ENCODE data around the gene NTRK2. TPM values are rescaled to one million over a fixed set of nuclear protein-coding genes. Genes with fewer than 3 reads are reported as not detected.

Gene NTRK2
- total and polyA plus RNA-seq, 4 experiments from 2014 or later: 0.11 to 0.18 (median 0.12) TPM; not detected in 1

GRCh38 chr9:84670138-84671041 lies 861 bp downstream of the NTRK2 start:
- Histone ChIP-seq H3K9me3 (ENCODE audit: control insufficient read depth in 1 of 2, low read length in 2 of 2) (no peaks in the 10 kb centered on the region), H3K36me3 (ENCODE audit: insufficient read depth, low read length) (no peaks in the 10 kb centered on the region), H3K27ac (ENCODE audit: low read depth, low read length) (no peak overlapping the region), H3K4me1 (ENCODE audit: insufficient read depth, low read length) (peaks cover 22% of the 10 kb centered on the region), H3K27me3 (ENCODE audit: insufficient read depth, low read length) (peaks cover 4% of the 10 kb centered on the region), H3K4me3 (ENCODE audit: low read length in 2 of 2) (no peak overlapping the region)
- ChIA-PET CTCF (ENCODE audit: partially characterized antibody) (no interaction called here), POLR2A (ENCODE audit: partially characterized antibody) (no interaction called here)
- Mint-ChIP-seq H3K36me3 (no peaks in the 10 kb centered on the region), H3K27ac (no peak overlapping the region), H3K27me3 (peaks cover 26 to 39% of the 10 kb centered on the region in 2 donors), H3K4me1 (peaks cover 6 to 28% (median 14%) of the 10 kb centered on the region in 4 donors), H3K9me3 (peaks cover 0 to 6% (median 2%) of the 10 kb centered on the region in 8 donors), H3K4me3 (peak overlapping the region in 6 of 8 donors; percentile 19 to 67 (median 36))
- intact Hi-C loops (cut with micrococcal nuclease): no loop called here
- peak in 1 of 5 donors; percentile 27 for DNase-seq

GRCh38 chr9:84671586-84672521 lies 2.3 kb downstream of the NTRK2 start:
- no peak overlapping the region for H3K27ac ChIP-seq (ENCODE audit: low read depth, low read length)
- no peak overlapping the region for H3K27ac Mint-ChIP-seq
- H3K4me3 Mint-ChIP-seq: peak overlapping the region in 1 of 8 donors; percentile 58
- H3K9me3 ChIP-seq (ENCODE audit: control insufficient read depth in 1 of 2, low read length in 2 of 2): no peaks in the 10 kb centered on the region
- CTCF ChIA-PET (ENCODE audit: partially characterized antibody): no interaction called here
- DNase-seq: no peak
- peaks cover 22% of the 10 kb centered on the region for H3K4me1 ChIP-seq (ENCODE audit: insufficient read depth, low read length)
- POLR2A ChIA-PET (ENCODE audit: partially characterized antibody): no interaction called here
- H3K36me3 ChIP-seq (ENCODE audit: insufficient read depth, low read length): no peaks in the 10 kb centered on the region
- peaks cover 6 to 26% (median 14%) of the 10 kb centered on the region in 4 donors for H3K4me1 Mint-ChIP-seq
- intact Hi-C loops (cut with micrococcal nuclease): no loop called here
- H3K27me3 Mint-ChIP-seq: peaks cover 23 to 30% of the 10 kb centered on the region in 2 donors
- peaks cover 4% of the 10 kb centered on the region for H3K27me3 ChIP-seq (ENCODE audit: insufficient read depth, low read length)
- H3K36me3 Mint-ChIP-seq: no peaks in the 10 kb centered on the region
- peaks cover 0 to 1% (median 0%) of the 10 kb centered on the region in 8 donors for H3K9me3 Mint-ChIP-seq
- no peak overlapping the region for H3K4me3 ChIP-seq (ENCODE audit: low read length in 2 of 2)

GRCh38 chr9:84673806-84674205 lies 4.3 kb downstream of the NTRK2 start:
- Histone ChIP-seq H3K9me3 (ENCODE audit: control insufficient read depth in 1 of 2, low read length in 2 of 2) (no peaks in the 10 kb centered on the region), H3K27ac (ENCODE audit: low read depth, low read length) (no peak overlapping the region), H3K4me3 (ENCODE audit: low read length in 2 of 2) (no peak overlapping the region), H3K27me3 (ENCODE audit: insufficient read depth, low read length) (peaks cover 4% of the 10 kb centered on the region), H3K36me3 (ENCODE audit: insufficient read depth, low read length) (no peaks in the 10 kb centered on the region), H3K4me1 (ENCODE audit: insufficient read depth, low read length) (peaks cover 9% of the 10 kb centered on the region)
- POLR2A ChIA-PET (ENCODE audit: partially characterized antibody): no interaction called here
- no peaks in the 10 kb centered on the region for H3K36me3 Mint-ChIP-seq
- CTCF ChIA-PET (ENCODE audit: partially characterized antibody): no interaction called here
- H3K27me3 Mint-ChIP-seq: peaks cover 14 to 23% of the 10 kb centered on the region in 2 donors
- H3K4me3 Mint-ChIP-seq: no peak overlapping the region
- H3K27ac Mint-ChIP-seq: no peak overlapping the region
- intact Hi-C loops (cut with micrococcal nuclease): no loop called here
- H3K4me1 Mint-ChIP-seq: peaks cover 0 to 15% (median 5%) of the 10 kb centered on the region in 4 donors
- no peak for DNase-seq
- no peaks in the 10 kb centered on the region for H3K9me3 Mint-ChIP-seq

- H3K4me1 Mint-ChIP-seq: no peaks in the 10 kb centered on the region
- CTCF ChIA-PET (ENCODE audit: partially characterized antibody): no interaction called here
Measured at GRCh38 chr9:84677080-84677479, 7.6 kb downstream of the NTRK2 start.

GRCh38 chr9:84679571-84679970 lies 10.0 kb downstream of the NTRK2 start:
- Mint-ChIP-seq H3K4me3 (no peak overlapping the region), H3K4me1 (no peaks in the 10 kb centered on the region), H3K9me3 (peaks cover 0 to 4% (median 0%) of the 10 kb centered on the region in 8 donors), H3K27ac (no peak overlapping the region), H3K36me3 (no peaks in the 10 kb centered on the region), H3K27me3 (peaks cover 2% of the 10 kb centered on the region in 2 donors)
- Histone ChIP-seq H3K4me1 (ENCODE audit: insufficient read depth, low read length) (no peaks in the 10 kb centered on the region), H3K27me3 (ENCODE audit: insufficient read depth, low read length) (no peaks in the 10 kb centered on the region), H3K9me3 (ENCODE audit: control insufficient read depth in 1 of 2, low read length in 2 of 2) (no peaks in the 10 kb centered on the region), H3K27ac (ENCODE audit: low read depth, low read length) (no peak overlapping the region), H3K4me3 (ENCODE audit: low read length in 2 of 2) (no peak overlapping the region), H3K36me3 (ENCODE audit: insufficient read depth, low read length) (no peaks in the 10 kb centered on the region)
- ChIA-PET POLR2A (ENCODE audit: partially characterized antibody) (no interaction called here), CTCF (ENCODE audit: partially characterized antibody) (no interaction called here)
- no peak for DNase-seq
- intact Hi-C loops (cut with micrococcal nuclease): no loop called here

More at GRCh38 chr9:84677080-84677479, 7.6 kb downstream of the NTRK2 start:
- DNase-seq: no peak
- no peak overlapping the region for H3K27ac ChIP-seq (ENCODE audit: low read depth, low read length)
- POLR2A ChIA-PET (ENCODE audit: partially characterized antibody): no interaction called here
- no peaks in the 10 kb centered on the region for H3K9me3 ChIP-seq (ENCODE audit: control insufficient read depth in 1 of 2, low read length in 2 of 2)
- Mint-ChIP-seq H3K9me3 (peaks cover 0 to 4% (median 0%) of the 10 kb centered on the region in 8 donors), H3K4me3 (no peak overlapping the region), H3K27me3 (peaks cover 7 to 9% of the 10 kb centered on the region in 2 donors), H3K36me3 (no peaks in the 10 kb centered on the region), H3K27ac (no peak overlapping the region)
- no peaks in the 10 kb centered on the region for H3K4me1 ChIP-seq (ENCODE audit: insufficient read depth, low read length)
- intact Hi-C loops (cut with micrococcal nuclease): no loop called here
- no peaks in the 10 kb centered on the region for H3K27me3 ChIP-seq (ENCODE audit: insufficient read depth, low read length)
- H3K36me3 ChIP-seq (ENCODE audit: insufficient read depth, low read length): no peaks in the 10 kb centered on the region
- H3K4me3 ChIP-seq (ENCODE audit: low read length in 2 of 2): no peak overlapping the region

- peaks cover 0 to 4% (median 0%) of the 10 kb centered on the region in 8 donors for H3K9me3 Mint-ChIP-seq
- no peak overlapping the region for H3K27ac Mint-ChIP-seq
- CTCF ChIA-PET (ENCODE audit: partially characterized antibody): no interaction called here
- intact Hi-C loops (cut with micrococcal nuclease): no loop called here
- Histone ChIP-seq H3K4me1 (ENCODE audit: insufficient read depth, low read length) (no peaks in the 10 kb centered on the region), H3K27ac (ENCODE audit: low read depth, low read length) (no peak overlapping the region), H3K27me3 (ENCODE audit: insufficient read depth, low read length) (no peaks in the 10 kb centered on the region), H3K36me3 (ENCODE audit: insufficient read depth, low read length) (no peaks in the 10 kb centered on the region), H3K9me3 (ENCODE audit: control insufficient read depth in 1 of 2, low read length in 2 of 2) (no peaks in the 10 kb centered on the region), H3K4me3 (ENCODE audit: low read length in 2 of 2) (no peak overlapping the region)
- peak in 1 of 5 donors; percentile 16 for DNase-seq
- H3K4me1 Mint-ChIP-seq: no peaks in the 10 kb centered on the region
- H3K36me3 Mint-ChIP-seq: no peaks in the 10 kb centered on the region
- no peak overlapping the region for H3K4me3 Mint-ChIP-seq
- POLR2A ChIA-PET (ENCODE audit: partially characterized antibody): no interaction called here
- peaks cover 2 to 3% of the 10 kb centered on the region in 2 donors for H3K27me3 Mint-ChIP-seq
Measured at GRCh38 chr9:84681516-84682285, 12.2 kb downstream of the NTRK2 start.

Measured in CD4-positive, alpha-beta memory T cell (primary cell).